ENCODE results near the gene TIPARP. TPM values are rescaled to one million over a fixed set of nuclear protein-coding genes. Genes with fewer than 3 reads are reported as not detected.
A peak's percentile ranks its signal among the peaks of the same experiment; 100 is the strongest.

TIPARP gene
- total and polyA plus RNA-seq, 2 of the 13 experiments (the other 11 are each of a cell fraction or from before 2014, with no cell fraction given): 7.3 to 19.7 TPM

GRCh38 chr3:156728267-156728985 is 54.0 kb downstream of the TIPARP start (continued):
- no peak for TF ChIP-seq REST (IDR thresholded peaks at IDR 0.05; ENCODE audit: borderline replicate concordance in 1 of 2, low read depth in 1 of 2, low read length in 2 of 2)
- TF ChIP-seq ELF1 (CRISPR knock-in tag; IDR thresholded peaks at IDR 0.05): no peak
- TF ChIP-seq ZBTB20 (CRISPR knock-in tag; IDR thresholded peaks at IDR 0.05; ENCODE audit: borderline replicate concordance, low read depth): no peak
- no peak for TF ChIP-seq REL (CRISPR knock-in tag; conservative IDR thresholded peaks at IDR 0.05)
- TF ChIP-seq ZNF124 (CRISPR knock-in tag; IDR thresholded peaks at IDR 0.05): 0 out of 2 replicates have a peak, but pooled peaks have one; percentile 44
- no peak for TF ChIP-seq NFYC (CRISPR knock-in tag; IDR thresholded peaks at IDR 0.05)
- no peak for TF ChIP-seq POGK (CRISPR knock-in tag; conservative IDR thresholded peaks at IDR 0.05)
- TF ChIP-seq ZNF407 (CRISPR knock-in tag; IDR thresholded peaks at IDR 0.05; ENCODE audit: not compliant biosample characterization): no peak
- no peak for TF ChIP-seq CBX2 (IDR thresholded peaks at IDR 0.05; ENCODE audit: low read depth, low read length)
- no peak for TF ChIP-seq CBX2 (CRISPR knock-in tag; IDR thresholded peaks at IDR 0.05; ENCODE audit: low read depth)
- TF ChIP-seq ZNF317 (CRISPR knock-in tag; IDR thresholded peaks at IDR 0.05): no peak
- TF ChIP-seq ZBTB8A (CRISPR knock-in tag; IDR thresholded peaks at IDR 0.05; ENCODE audit: borderline replicate concordance, low read depth): no peak
- peak; percentile 77; the same call in 1 of the 2 replicates for TF ChIP-seq ZFP36L1 (CRISPR knock-in tag; IDR thresholded peaks at IDR 0.05)
